GM12891 (cell line): ENCODE results near the gene RRM2. TPM values are rescaled to one million over a fixed set of nuclear protein-coding genes. Genes with fewer than 3 reads are reported as not detected.

Experiments used
- DNase-seq: peaks from one replicate; pipeline ENCODE4 v3.0.0; 2011; ENCODE audit warnings: low spot score; ENCODE audit not compliant: insufficient read length
- FAIRE-seq: peaks from 2 replicates; lab custom pipeline; 2011; peaks lifted over from hg19 to GRCh38; lab: Jason Lieb, UNC
- PAX5 ChIP-seq: IDR thresholded peaks from 2 replicates; pipeline ENCODE4 v1.6.1; 2011; ENCODE audit warnings: low read length, moderate library complexity, mild to moderate bottlenecking; ENCODE audit not compliant: insufficient read depth, severe bottlenecking
- POLR2A ChIP-seq: IDR thresholded peaks from 2 replicates; pipeline ENCODE4 v1.6.1; 2011; ENCODE audit warnings: low read depth, low read length, control low read depth
- POLR2AphosphoS5 ChIP-seq: IDR thresholded peaks from 2 replicates; pipeline ENCODE4 v1.6.1; 2011; ENCODE audit warnings: low read depth, low read length, control low read depth
- POU2F2 ChIP-seq: IDR thresholded peaks from 2 replicates; pipeline ENCODE4 v1.6.1; 2011; ENCODE audit warnings: low read depth, mild to moderate bottlenecking, control low read depth, low read length, moderate library complexity
- SPI1 ChIP-seq: IDR thresholded peaks from 2 replicates; pipeline ENCODE4 v1.6.1; 2011; ENCODE audit warnings: low read depth, low read length, control low read depth
- TAF1 ChIP-seq: IDR thresholded peaks from 2 replicates; pipeline ENCODE4 v1.6.1; 2011; ENCODE audit warnings: low read depth, low read length, control low read depth
- polyA plus RNA-seq: library from polyadenylated mRNA; unstranded; fragments of >200 nt; gene quantifications from one replicate; pipeline ENCODE4 v1.2.1, GENCODE V29; 2012; ENCODE audit warnings: low read depth, missing spikeins, inconsistent platforms; ENCODE audit not compliant: missing spikeins

Gene RRM2
- 114 TPM for polyA plus RNA-seq

- TF ChIP-seq POLR2A: peak; percentile 92
- peak; percentile 96 for TF ChIP-seq POLR2AphosphoS5
- TF ChIP-seq PAX5: no peak
- peak; percentile 73 for TF ChIP-seq POU2F2
- TF ChIP-seq TAF1: peak; percentile 35; the same call in 1 of the 2 replicates
- DNase-seq: peak; percentile 89
- peak; percentile 75 for FAIRE-seq
Observed at GRCh38 chr2:10122500-10123280, at the start of gene RRM2. Gene RRM2, plus strand, starts transcription at chr2:10122739. Its CDS starts 60 bp downstream, at chr2:10122799.

DNA sequence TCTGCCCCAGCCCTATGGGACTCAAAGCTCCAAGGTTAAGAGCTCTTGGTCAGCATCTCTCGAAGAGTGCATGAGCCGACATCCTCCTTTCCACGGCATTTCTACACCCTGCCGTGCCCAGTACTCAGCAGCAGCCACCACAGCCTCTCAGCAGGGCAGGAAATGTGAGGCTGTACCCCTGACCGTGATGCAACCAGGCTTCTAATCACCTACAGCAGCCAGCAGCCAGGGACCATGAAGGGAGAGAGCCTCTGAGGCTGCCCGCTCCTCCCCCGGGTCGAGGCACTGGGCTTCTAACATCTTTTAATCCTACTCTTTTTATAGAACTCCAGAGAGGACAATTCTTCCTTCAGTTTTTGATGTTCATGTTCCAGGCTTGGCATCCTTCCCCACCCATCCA is 48.8 kb upstream of the RRM2 start:
- FAIRE-seq: no peak
- DNase-seq: no peak
- TF ChIP-seq POLR2AphosphoS5 (no peak), PAX5 (no peak), POU2F2 (no peak), POLR2A (no peak), TAF1 (no peak), SPI1 (no peak)

DNA sequence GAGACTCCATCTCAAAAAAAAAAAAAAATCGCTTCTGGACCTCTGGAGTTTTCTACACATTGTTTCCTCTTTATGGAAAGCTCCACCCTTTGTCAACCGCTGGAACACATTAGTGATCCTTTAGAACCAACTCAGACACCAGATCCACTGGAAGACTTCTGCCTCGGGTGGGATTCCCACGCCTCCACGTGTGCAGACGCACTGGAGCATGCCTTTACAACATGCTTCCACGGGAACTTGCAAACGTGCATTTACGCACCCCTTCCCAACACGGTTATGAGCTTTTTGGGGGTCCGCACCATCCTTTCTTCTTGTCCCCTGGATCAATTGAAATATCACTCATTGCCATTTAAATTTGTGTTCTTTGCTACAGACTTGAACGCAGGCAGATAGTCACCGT is 47.4 kb upstream of the RRM2 start:
- FAIRE-seq (no peak), DNase-seq (no peak)
- TF ChIP-seq TAF1 (no peak), POLR2A (no peak), PAX5 (no peak), SPI1 (no peak), POU2F2 (no peak), POLR2AphosphoS5 (no peak)

- no peak for TF ChIP-seq SPI1
- no peak for TF ChIP-seq PAX5
- no peak for TF ChIP-seq POU2F2
- TF ChIP-seq POLR2A: no peak
- TF ChIP-seq POLR2AphosphoS5: no peak
- TF ChIP-seq TAF1: no peak
- FAIRE-seq: no peak
- no peak for DNase-seq
Observed at GRCh38 chr2:10075571-10076209, 46.8 kb upstream of the RRM2 start.

- DNase-seq (no peak), FAIRE-seq (no peak)
Observed at GRCh38 chr2:10076511-10076910, 46.0 kb upstream of the RRM2 start.

DNA sequence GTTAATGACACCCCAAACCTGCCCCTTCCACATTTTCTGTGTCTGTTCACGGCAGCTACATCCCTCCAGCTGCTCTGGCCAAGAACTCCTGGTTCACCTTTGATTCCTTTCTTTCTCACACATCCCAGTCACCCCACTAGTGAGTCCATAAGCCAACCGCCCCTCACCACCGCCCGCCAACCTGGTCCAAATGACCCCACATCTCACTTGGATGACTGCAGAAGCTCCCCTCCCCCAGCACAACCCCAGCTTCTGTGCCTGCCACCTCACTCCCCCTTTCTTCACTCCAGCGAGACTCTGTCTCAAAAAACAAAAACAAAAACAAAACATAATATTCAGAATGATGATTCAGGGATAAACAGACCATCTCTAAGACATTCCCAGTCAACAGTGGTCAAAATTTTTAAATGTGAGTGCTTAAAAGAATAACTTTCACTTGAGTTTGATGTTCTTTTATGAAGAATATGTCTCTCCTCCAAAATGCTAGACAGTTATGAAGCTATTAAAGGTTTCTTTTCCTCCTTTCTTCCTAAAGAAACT is 45.5 kb upstream of the RRM2 start:
- FAIRE-seq (no peak), DNase-seq (no peak)
- no peak for TF ChIP-seq PAX5
- no peak for TF ChIP-seq POLR2AphosphoS5
- no peak for TF ChIP-seq TAF1

More at GRCh38 chr2:10076511-10076910, 46.0 kb upstream of the RRM2 start:
- TF ChIP-seq SPI1: no peak
- TF ChIP-seq PAX5: no peak
- TF ChIP-seq POLR2A: no peak
- no peak for TF ChIP-seq POU2F2
- no peak for TF ChIP-seq POLR2AphosphoS5
- no peak for TF ChIP-seq TAF1

- DNase-seq (no peak), FAIRE-seq (peak; percentile 80)
- no peak for TF ChIP-seq PAX5
- TF ChIP-seq TAF1: no peak
Observed at GRCh38 chr2:10078001-10078400, 44.5 kb upstream of the RRM2 start.

GRCh38 chr2:10078704-10079265 is 43.8 kb upstream of the RRM2 start:
- DNase-seq: no peak
- no peak for FAIRE-seq
- no peak for TF ChIP-seq POU2F2
- TF ChIP-seq TAF1: no peak
- TF ChIP-seq PAX5: no peak
- TF ChIP-seq SPI1: no peak

DNA sequence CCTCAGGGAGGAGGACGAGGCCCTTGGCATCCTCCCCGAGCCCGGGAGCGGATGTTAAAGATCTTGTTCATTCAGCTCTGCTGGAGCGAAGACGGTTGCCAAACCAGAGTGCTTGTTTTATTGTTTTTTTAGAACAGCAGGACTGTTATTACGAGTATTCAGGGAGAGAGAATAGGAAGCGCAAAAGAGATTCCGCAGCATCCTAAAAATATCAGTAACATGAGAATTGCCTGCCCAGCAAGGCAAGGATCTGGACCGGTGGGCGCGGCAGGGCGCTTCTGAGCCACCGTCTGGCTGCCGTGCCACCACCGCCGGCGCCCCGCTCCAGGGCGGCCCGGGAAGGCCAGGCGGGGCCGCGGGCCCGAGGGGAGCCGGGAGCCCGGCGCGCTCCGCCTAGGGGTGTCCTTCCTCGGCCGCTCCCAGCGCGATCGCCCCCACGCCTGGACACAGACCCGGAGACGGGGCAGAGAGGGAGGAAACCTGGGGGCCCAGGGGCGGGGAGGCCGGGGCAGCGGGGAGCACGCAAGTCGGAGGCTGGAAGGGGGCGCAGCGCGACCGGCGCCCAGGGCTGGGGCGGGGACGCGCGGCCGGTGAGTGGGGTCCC is 43.2 kb upstream of the RRM2 start:
- no peak for DNase-seq
- no peak for FAIRE-seq
- no peak for TF ChIP-seq PAX5
- TF ChIP-seq TAF1: no peak
- no peak for TF ChIP-seq POU2F2
- no peak for TF ChIP-seq POLR2A
- TF ChIP-seq POLR2AphosphoS5: no peak
- TF ChIP-seq SPI1: no peak
